Neural cell (in vitro differentiated cells): ENCODE results near the gene TMEM53.

Source experiments
- POLR2AphosphoS5 ChIP-seq: IDR thresholded peaks from 2 replicates; pipeline ENCODE4 v1.6.1; 2012
- TF ChIP-seq, protein P1 (sequence below): fragments of 450-650 bp; IDR thresholded peaks from 2 replicates; pipeline ENCODE4 v1.5.1; 2014; ENCODE audit warnings: antibody characterized with exemption, mild to moderate bottlenecking, moderate library complexity; ENCODE audit not compliant: poor library complexity, severe bottlenecking

DNA sequence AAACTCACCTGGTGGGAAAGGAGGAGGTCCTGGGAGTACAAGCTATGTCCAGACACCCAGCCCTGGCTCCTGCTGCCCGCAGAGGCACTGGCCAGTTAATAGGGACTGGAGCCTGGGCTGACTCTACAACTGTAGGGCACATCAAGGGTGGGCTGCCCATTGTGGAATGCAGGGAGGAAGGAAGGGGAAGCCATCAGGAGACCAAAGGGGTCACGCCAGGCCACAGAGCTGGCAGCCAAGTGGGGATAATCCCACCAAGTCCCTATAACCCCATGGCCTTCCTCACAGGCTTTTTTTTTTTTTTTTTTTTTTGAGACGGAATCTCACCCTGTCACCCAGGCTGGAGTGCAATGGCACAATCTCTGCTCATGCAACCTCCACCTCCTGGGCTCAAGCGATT is 14.7 kb downstream of the TMEM53 start:
- TF ChIP-seq, protein P1, sequence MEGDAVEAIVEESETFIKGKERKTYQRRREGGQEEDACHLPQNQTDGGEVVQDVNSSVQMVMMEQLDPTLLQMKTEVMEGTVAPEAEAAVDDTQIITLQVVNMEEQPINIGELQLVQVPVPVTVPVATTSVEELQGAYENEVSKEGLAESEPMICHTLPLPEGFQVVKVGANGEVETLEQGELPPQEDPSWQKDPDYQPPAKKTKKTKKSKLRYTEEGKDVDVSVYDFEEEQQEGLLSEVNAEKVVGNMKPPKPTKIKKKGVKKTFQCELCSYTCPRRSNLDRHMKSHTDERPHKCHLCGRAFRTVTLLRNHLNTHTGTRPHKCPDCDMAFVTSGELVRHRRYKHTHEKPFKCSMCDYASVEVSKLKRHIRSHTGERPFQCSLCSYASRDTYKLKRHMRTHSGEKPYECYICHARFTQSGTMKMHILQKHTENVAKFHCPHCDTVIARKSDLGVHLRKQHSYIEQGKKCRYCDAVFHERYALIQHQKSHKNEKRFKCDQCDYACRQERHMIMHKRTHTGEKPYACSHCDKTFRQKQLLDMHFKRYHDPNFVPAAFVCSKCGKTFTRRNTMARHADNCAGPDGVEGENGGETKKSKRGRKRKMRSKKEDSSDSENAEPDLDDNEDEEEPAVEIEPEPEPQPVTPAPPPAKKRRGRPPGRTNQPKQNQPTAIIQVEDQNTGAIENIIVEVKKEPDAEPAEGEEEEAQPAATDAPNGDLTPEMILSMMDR, result no peak
- no peak for TF ChIP-seq POLR2AphosphoS5
